GM23248 (cell line): Measurements from ENCODE around the gene FBXO11. TPM values are rescaled to one million over a fixed set of nuclear protein-coding genes. Genes with fewer than 3 reads are reported as not detected.
"Not testable (repeated sequence)": the region's sequence is repeated elsewhere in the genome, so short reads cannot be mapped to it uniquely, and the experiment has no call there.

Experiments
- DNase-seq: peaks from one replicate; pipeline ENCODE4 v3.0.0-alpha.2; 2015
- H2AFZ ChIP-seq: fragments of 200-600 bp; sonication (generic); 2 replicates; pipeline ENCODE4 v1.6.1; 2016; ENCODE audit warnings: antibody characterized with exemption
- H3F3A ChIP-seq: fragments of 200-600 bp; sonication (generic); 2 replicates; pipeline ENCODE4 v1.6.1; 2016; ENCODE audit warnings: mild to moderate bottlenecking, antibody characterized with exemption, mixed run types; ENCODE audit not compliant: insufficient read depth
- H3K27ac ChIP-seq: fragments of 200-600 bp; sonication (generic); 2 replicates; pipeline ENCODE4 v1.5.1; 2016; ENCODE audit warnings: mild to moderate bottlenecking
- H3K27me3 ChIP-seq: fragments of 200-600 bp; sonication (generic); replicated peaks from 2 replicates; pipeline ENCODE4 v1.6.1; 2016; ENCODE audit warnings: mild to moderate bottlenecking; ENCODE audit not compliant: insufficient read depth
- H3K36me3 ChIP-seq: fragments of 200-600 bp; sonication (generic); 2 replicates; pipeline ENCODE4 v1.6.1; 2016; ENCODE audit warnings: low read depth, mild to moderate bottlenecking
- H3K4me1 ChIP-seq: fragments of 200-600 bp; sonication (generic); 2 replicates; pipeline ENCODE4 v1.6.1; 2016; ENCODE audit warnings: mild to moderate bottlenecking; ENCODE audit not compliant: insufficient read depth
- H3K4me2 ChIP-seq: fragments of 200-600 bp; sonication (generic); one replicate; pipeline ENCODE4 v1.6.1; 2016; ENCODE audit warnings: mild to moderate bottlenecking; ENCODE audit not compliant: unreplicated experiment
- H3K4me3 ChIP-seq: fragments of 200-600 bp; sonication (generic); 2 replicates; pipeline ENCODE4 v1.5.1; 2016; ENCODE audit warnings: mild to moderate bottlenecking
- H3K79me2 ChIP-seq: fragments of 200-600 bp; sonication (generic); 2 replicates; pipeline ENCODE4 v1.6.1; 2016; ENCODE audit warnings: mild to moderate bottlenecking; ENCODE audit not compliant: insufficient read depth
- H3K9ac ChIP-seq: fragments of 200-600 bp; sonication (generic); 2 replicates; pipeline ENCODE4 v1.6.1; 2016; ENCODE audit warnings: mild to moderate bottlenecking
- H3K9me2 ChIP-seq: fragments of 200-600 bp; sonication (generic); 2 replicates; pipeline ENCODE4 v1.6.1; 2016; ENCODE audit warnings: mixed run types, mild to moderate bottlenecking, moderate library complexity; ENCODE audit not compliant: insufficient read depth
- H3K9me3 ChIP-seq: fragments of 200-600 bp; sonication (generic); one replicate; pipeline ENCODE4 v1.6.1; 2017; ENCODE audit warnings: low read depth
- H4K20me1 ChIP-seq: fragments of 200-600 bp; sonication (generic); 2 replicates; pipeline ENCODE4 v1.6.0; 2016; ENCODE audit not compliant: insufficient read depth
- EZH2 ChIP-seq: fragments of 200-600 bp; sonication (generic); IDR thresholded peaks from 2 replicates; pipeline ENCODE4 v1.6.1; 2018; ENCODE audit warnings: antibody characterized with exemption, mild to moderate bottlenecking; ENCODE audit not compliant: insufficient read depth, poor library complexity, severe bottlenecking
- EZH2phosphoT487 ChIP-seq: fragments of 200-600 bp; sonication (generic); IDR thresholded peaks from 2 replicates; pipeline ENCODE4 v1.6.1; 2018; ENCODE audit warnings: antibody characterized with exemption, moderate library complexity, mild to moderate bottlenecking, low read depth; ENCODE audit not compliant: insufficient read depth
- WGBS, 2 experiments: methylation state at CpG; one replicate each; pipeline ENCODE4 v1.1.6; 2015 to 2017; ENCODE audit warnings: low lambda C conversion rate in 2 of 2, low coverage in 1 of 2; ENCODE audit errors: missing lambda C conversion rate in 2 of 2; 5-methylcytosine and 5-hydroxymethylcytosine counted together
- in situ Hi-C: fragments of 300-500 bp; cut with MboI; formaldehyde crosslinking; loops from 2 replicates; pipeline ENCODE4 v1.15.0; 2020
- polyA plus RNA-seq: library from polyadenylated mRNA; unstranded; fragments of >200 nt; fragmentation: Nextera tagmentation; extraction: Ambion mirVana; gene quantifications from 2 replicates; pipeline ENCODE4 v1.2.1, GENCODE V29; 2016
- total RNA-seq: library from RNA; depleted of rRNA; stranded (reverse); fragments of >200 nt; shearing (Covaris generic); gene quantifications from 2 replicates; pipeline ENCODE4 v1.2.3, GENCODE V29; 2014

The FBXO11 gene
- total and polyA plus RNA-seq, 2 experiments from 2014 or later = 15.7 to 25.8 TPM

GRCh38 chr2:47907039-47907781 is 912 bp upstream of the FBXO11 start:
- peak; percentile 45 for DNase-seq
- in situ Hi-C loops = no loop called here

GRCh38 chr2:47905386-47906156 is 727 bp downstream of the FBXO11 start:
- in situ Hi-C loops = no loop called here
- Histone ChIP-seq H3K4me1 (peaks cover 14% of the 10 kb centered on the region), H4K20me1 (peaks cover 23% of the 10 kb centered on the region), H3K27me3 (no peaks in the 10 kb centered on the region), H2AFZ (peak overlapping the region; percentile 43), H3K9me2 (no peaks in the 10 kb centered on the region), H3K79me2 (peaks cover 49% of the 10 kb centered on the region), H3K36me3 (no peaks in the 10 kb centered on the region), H3K4me3 (peak overlapping the region; percentile 82), H3K9ac (peak overlapping the region; percentile 96), H3F3A (peaks cover 28% of the 10 kb centered on the region), H3K27ac (peak overlapping the region; percentile 98), H3K9me3 (no peaks in the 10 kb centered on the region), H3K4me2 (peak overlapping the region; percentile 17)
- DNase-seq = peak; percentile 82
- 0 to 1% methylated on average over 20 to 97 of the region's 105 CpGs for WGBS, 2 experiments
- TF ChIP-seq EZH2phosphoT487 (no peak), EZH2 (no peak)

More at GRCh38 chr2:47907039-47907781, 912 bp upstream of the FBXO11 start:
- 11% methylated on average over 15 of the region's 15 CpGs for WGBS, 2 experiments
- peaks cover 33% of the 10 kb centered on the region for H3K79me2 ChIP-seq
- peak overlapping the region; percentile 98 for H3K27ac ChIP-seq
- H3K27me3 ChIP-seq = no peaks in the 10 kb centered on the region
- H3K36me3 ChIP-seq = no peaks in the 10 kb centered on the region
- peaks cover 28% of the 10 kb centered on the region for H3F3A ChIP-seq
- TF ChIP-seq EZH2phosphoT487 (no peak), EZH2 (no peak)
- H4K20me1 ChIP-seq = peaks cover 16% of the 10 kb centered on the region; the same call in 1 of the 2 replicates
- H3K4me2 ChIP-seq = peak overlapping the region; percentile 78
- H3K4me1 ChIP-seq = peaks cover 8% of the 10 kb centered on the region
- H3K9ac ChIP-seq = peak overlapping the region; percentile 96
- H3K4me3 ChIP-seq = peak overlapping the region; percentile 75
- no peaks in the 10 kb centered on the region for H3K9me3 ChIP-seq
- H3K9me2 ChIP-seq = no peaks in the 10 kb centered on the region
- peak overlapping the region; percentile 71 for H2AFZ ChIP-seq

- WGBS, 2 experiments = 1 to 2% methylated on average over 10 of the region's 10 CpGs
These were observed 2.4 kb downstream of the FBXO11 start for GRCh38 chr2:47903781-47904490.

GRCh38 chr2:47901892-47902291 is 4.4 kb downstream of the FBXO11 start:
- DNase-seq, H3K27me3 ChIP-seq, H3K9me2 ChIP-seq, H3K9ac ChIP-seq, in situ Hi-C loops, H3K9me3 ChIP-seq, H3K36me3 ChIP-seq, H2AFZ ChIP-seq, H3K27ac ChIP-seq: not testable (repeated sequence)
- peaks cover 26% of the 10 kb centered on the region for H3F3A ChIP-seq
- peaks cover 39% of the 10 kb centered on the region for H3K4me1 ChIP-seq
- H3K79me2 ChIP-seq = peaks cover 86% of the 10 kb centered on the region
- H4K20me1 ChIP-seq = peaks cover 38% of the 10 kb centered on the region
- 84 to 87% methylated on average over 13 of the region's 13 CpGs for WGBS, 2 experiments
- peak overlapping the region; percentile 96 for H3K4me2 ChIP-seq
- peak overlapping the region; percentile 82; the same call in 1 of the 2 replicates for H3K4me3 ChIP-seq

More at GRCh38 chr2:47903781-47904490, 2.4 kb downstream of the FBXO11 start:
- Histone ChIP-seq H3F3A (peaks cover 38% of the 10 kb centered on the region), H3K4me2 (peak overlapping the region; percentile 96), H3K4me3 (peak overlapping the region; percentile 82), H3K27me3 (no peaks in the 10 kb centered on the region), H3K36me3 (no peaks in the 10 kb centered on the region), H4K20me1 (peaks cover 23% of the 10 kb centered on the region), H3K27ac (peak overlapping the region; percentile 98), H3K4me1 (peaks cover 24% of the 10 kb centered on the region), H3K9ac (peak overlapping the region; percentile 96), H3K79me2 (peaks cover 66% of the 10 kb centered on the region), H2AFZ (peak overlapping the region; percentile 25; the same call in 1 of the 2 replicates), H3K9me3 (no peaks in the 10 kb centered on the region), H3K9me2 (no peaks in the 10 kb centered on the region)
- in situ Hi-C loops = no loop called here
- peak; percentile 26 for DNase-seq
- TF ChIP-seq EZH2 (no peak), EZH2phosphoT487 (no peak)
